Esophagus muscularis mucosa (tissue), 4 donors: ENCODE data around the gene PDZRN3.

Experiments used
- CTCF ChIP-seq, 3 experiments: fragments of 200-600 bp in 2 of 3; fragments of 450-650 bp in 1 of 3; sonication (generic) in 2 of 3; IDR thresholded peaks; one replicate each; pipeline ENCODE4 v1.5.1; 2017 to 2019; ENCODE audit warnings: antibody characterized with exemption in 3 of 3, mild to moderate bottlenecking in 2 of 3, moderate library complexity in 1 of 3
- EP300 ChIP-seq: sonication (generic); formaldehyde crosslinking; IDR thresholded peaks from one replicate; pipeline ENCODE4 v1.6.1; 2017; ENCODE audit warnings: antibody characterized with exemption
- POLR2A ChIP-seq: fragments of 450-650 bp; IDR thresholded peaks from one replicate; pipeline ENCODE4 v1.6.1; 2017; ENCODE audit warnings: antibody characterized with exemption, moderate library complexity, mild to moderate bottlenecking, low read depth
- POLR2AphosphoS5 ChIP-seq, 2 donors: sonication (generic); formaldehyde crosslinking; IDR thresholded peaks; one replicate each; pipeline ENCODE4 v1.6.1; 2017; ENCODE audit warnings: antibody characterized with exemption in 2 of 2

GRCh38 chr3:73497646-73498406 lies 126.9 kb downstream of the PDZRN3 start:
- no peak for TF ChIP-seq POLR2AphosphoS5 (IDR thresholded peaks at IDR 0.05)
- no peak for TF ChIP-seq POLR2A
- TF ChIP-seq CTCF (IDR thresholded peaks at IDR 0.05) = no peak
- no peak for TF ChIP-seq EP300
